Fibroblast of the aortic adventitia (primary cell): ENCODE measurements around the gene QRICH2. TPM values are rescaled to one million over a fixed set of nuclear protein-coding genes. Genes with fewer than 3 reads are reported as not detected.
A peak's percentile ranks its signal among the peaks of the same experiment; 100 is the strongest.
"Not testable (repeated sequence)": the region's sequence is repeated elsewhere in the genome, so short reads cannot be mapped to it uniquely, and the experiment has no call there.

Experiments
- DNase-seq: peaks from one replicate; pipeline ENCODE4 v3.0.0-alpha.2; 2010; ENCODE audit warnings: low read depth
- H3K4me3 ChIP-seq: 2 replicates; pipeline ENCODE4 v1.5.1; 2011; ENCODE audit warnings: low read depth, mild to moderate bottlenecking, control low read depth, low read length, moderate library complexity
- CTCF ChIP-seq: IDR thresholded peaks from 2 replicates; pipeline ENCODE4 v1.5.1; 2011; ENCODE audit warnings: mild to moderate bottlenecking, low read length, control low read depth, inconsistent platforms; ENCODE audit not compliant: insufficient read depth
- total RNA-seq: library from RNA; depleted of rRNA; stranded (reverse); fragments of >200 nt; gene quantifications from 2 replicates; pipeline ENCODE4 v1.2.3, GENCODE V29; 2012; ENCODE audit warnings: low replicate concordance

The QRICH2 gene
- total RNA-seq, 1 donor: 1.8 TPM

GRCh38 chr17:76252040-76252954 is 55.8 kb downstream of the QRICH2 start:
- no peak overlapping the region for H3K4me3 ChIP-seq
- peak; percentile 76 for DNase-seq
- TF ChIP-seq CTCF: no peak

GRCh38 chr17:76251478-76252039 is 56.5 kb downstream of the QRICH2 start:
- no peak for DNase-seq
- H3K4me3 ChIP-seq: no peak overlapping the region
- no peak for TF ChIP-seq CTCF

- no peak for DNase-seq
- H3K4me3 ChIP-seq: no peak overlapping the region
- TF ChIP-seq CTCF: no peak
These were observed 57.9 kb downstream of the QRICH2 start for GRCh38 chr17:76250141-76250540.

- TF ChIP-seq CTCF: peak; percentile 23
- no peak overlapping the region for H3K4me3 ChIP-seq
- peak; percentile 15 for DNase-seq
These were observed 59.9 kb downstream of the QRICH2 start for GRCh38 chr17:76248013-76248782.

GRCh38 chr17:76247304-76247703 is 60.8 kb downstream of the QRICH2 start:
- TF ChIP-seq CTCF: no peak
- no peak overlapping the region for H3K4me3 ChIP-seq
- DNase-seq: no peak

- no peak overlapping the region for H3K4me3 ChIP-seq
- DNase-seq: peak; percentile 27
- no peak for TF ChIP-seq CTCF
These were observed 61.7 kb downstream of the QRICH2 start for GRCh38 chr17:76246080-76247066.

GRCh38 chr17:76244721-76245120 is 63.4 kb downstream of the QRICH2 start:
- H3K4me3 ChIP-seq, DNase-seq: not testable (repeated sequence)
